ENCODE data around the gene CS.
A peak's percentile ranks its signal among the peaks of the same experiment; 100 is the strongest.
"Not testable (repeated sequence)": the region's sequence is repeated elsewhere in the genome, so short reads cannot be mapped to it uniquely, and the experiment has no call there.

Gene CS

DNA sequence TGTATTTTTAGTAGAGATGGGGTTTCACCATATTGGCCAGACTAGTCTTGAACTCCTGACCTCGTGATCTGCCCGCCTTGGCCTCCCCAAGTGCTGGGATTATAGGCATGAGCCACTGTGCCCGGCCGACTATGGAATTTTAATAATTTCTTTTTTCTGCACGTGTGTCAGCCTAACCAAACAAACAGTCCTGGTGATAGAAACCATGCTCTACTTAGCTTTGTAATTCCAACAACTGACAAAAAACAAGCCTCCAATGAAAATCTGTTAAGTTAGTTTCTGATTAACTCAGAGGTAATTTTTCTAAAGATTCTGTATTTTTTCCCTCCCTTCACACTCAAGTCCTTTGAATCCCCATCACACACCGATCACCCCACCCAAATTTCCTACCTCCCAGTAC is 18.1 kb downstream of the CS start:
- Mint-ChIP-seq H3K36me3 (peaks cover 24% of the 10 kb centered on the region), H3K27me3 (no peaks in the 10 kb centered on the region), H3K4me1 (peaks cover 4% of the 10 kb centered on the region), H3K27ac (peak overlapping the region; percentile 35), H3K9me3 (no peaks in the 10 kb centered on the region), H3K4me3 (no peak overlapping the region)
- no peak for DNase-seq (ENCODE audit: low spot score in 2 of 2)
- no peak for ATAC-seq (ENCODE audit: low read depth)

GRCh38 chr12:56280849-56281248 is 19.3 kb downstream of the CS start:
- H3K4me1 Mint-ChIP-seq: no peaks in the 10 kb centered on the region

DNA sequence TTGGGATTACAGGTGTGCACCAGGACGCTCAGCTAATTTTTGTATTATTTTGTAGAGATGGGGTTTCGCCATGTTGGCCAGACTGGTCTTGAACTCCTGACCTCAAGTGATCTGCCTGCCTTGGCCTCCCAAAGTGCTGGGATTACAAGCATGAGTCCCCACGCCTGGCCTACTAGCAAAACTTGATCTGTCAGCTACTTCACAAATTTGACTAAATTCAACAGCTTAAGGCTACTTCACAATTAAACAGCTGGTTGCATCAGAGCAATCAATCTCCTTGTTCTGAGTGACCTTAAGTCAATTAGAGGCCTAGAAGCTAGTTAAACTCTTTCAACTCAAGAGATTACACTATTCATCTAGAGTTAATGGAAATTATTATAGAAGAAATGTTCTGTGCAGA is 21.2 kb downstream of the CS start:
- no peak overlapping the region for H3K4me3 Mint-ChIP-seq
- no peak overlapping the region for H3K27ac Mint-ChIP-seq
- no peaks in the 10 kb centered on the region for H3K27me3 Mint-ChIP-seq
- H3K4me1 Mint-ChIP-seq: no peaks in the 10 kb centered on the region
- ATAC-seq (ENCODE audit: low read depth) (no peak), DNase-seq (ENCODE audit: low spot score in 2 of 2) (no peak)
- no peaks in the 10 kb centered on the region for H3K9me3 Mint-ChIP-seq
- H3K36me3 Mint-ChIP-seq: peaks cover 27% of the 10 kb centered on the region

More at GRCh38 chr12:56280849-56281248, 19.3 kb downstream of the CS start:
- Mint-ChIP-seq H3K27ac (peak overlapping the region; percentile 61), H3K36me3 (peaks cover 24% of the 10 kb centered on the region), H3K9me3 (no peaks in the 10 kb centered on the region), H3K27me3 (no peaks in the 10 kb centered on the region), H3K4me3 (no peak overlapping the region)
- no peak for DNase-seq (ENCODE audit: low spot score in 2 of 2)
- ATAC-seq (ENCODE audit: low read depth): no peak

GRCh38 chr12:56274299-56274698 is 25.8 kb downstream of the CS start:
- no peaks in the 10 kb centered on the region for H3K4me1 Mint-ChIP-seq
- no peaks in the 10 kb centered on the region for H3K9me3 Mint-ChIP-seq
- DNase-seq (ENCODE audit: low spot score in 2 of 2) (no peak), ATAC-seq (ENCODE audit: low read depth) (no peak)
- H3K36me3 Mint-ChIP-seq: peaks cover 20% of the 10 kb centered on the region
- no peak overlapping the region for H3K4me3 Mint-ChIP-seq
- no peaks in the 10 kb centered on the region for H3K27me3 Mint-ChIP-seq
- peak overlapping the region; percentile 45 for H3K27ac Mint-ChIP-seq

- not testable (repeated sequence) for H3K27ac Mint-ChIP-seq; ATAC-seq (ENCODE audit: low read depth); H3K4me3 Mint-ChIP-seq; DNase-seq (ENCODE audit: low spot score in 2 of 2); H3K27me3 Mint-ChIP-seq; H3K4me1 Mint-ChIP-seq; H3K9me3 Mint-ChIP-seq
- peaks cover 20% of the 10 kb centered on the region for H3K36me3 Mint-ChIP-seq
These were observed 27.7 kb downstream of the CS start for GRCh38 chr12:56272468-56272867.

GRCh38 chr12:56271031-56271430 is 29.1 kb downstream of the CS start:
- Mint-ChIP-seq H3K4me1 (peaks cover 10% of the 10 kb centered on the region), H3K9me3 (no peaks in the 10 kb centered on the region), H3K36me3 (peaks cover 19% of the 10 kb centered on the region), H3K27ac (no peak overlapping the region), H3K27me3 (no peaks in the 10 kb centered on the region), H3K4me3 (no peak overlapping the region)
- DNase-seq (ENCODE audit: low spot score in 2 of 2) (no peak), ATAC-seq (ENCODE audit: low read depth) (no peak)

DNA sequence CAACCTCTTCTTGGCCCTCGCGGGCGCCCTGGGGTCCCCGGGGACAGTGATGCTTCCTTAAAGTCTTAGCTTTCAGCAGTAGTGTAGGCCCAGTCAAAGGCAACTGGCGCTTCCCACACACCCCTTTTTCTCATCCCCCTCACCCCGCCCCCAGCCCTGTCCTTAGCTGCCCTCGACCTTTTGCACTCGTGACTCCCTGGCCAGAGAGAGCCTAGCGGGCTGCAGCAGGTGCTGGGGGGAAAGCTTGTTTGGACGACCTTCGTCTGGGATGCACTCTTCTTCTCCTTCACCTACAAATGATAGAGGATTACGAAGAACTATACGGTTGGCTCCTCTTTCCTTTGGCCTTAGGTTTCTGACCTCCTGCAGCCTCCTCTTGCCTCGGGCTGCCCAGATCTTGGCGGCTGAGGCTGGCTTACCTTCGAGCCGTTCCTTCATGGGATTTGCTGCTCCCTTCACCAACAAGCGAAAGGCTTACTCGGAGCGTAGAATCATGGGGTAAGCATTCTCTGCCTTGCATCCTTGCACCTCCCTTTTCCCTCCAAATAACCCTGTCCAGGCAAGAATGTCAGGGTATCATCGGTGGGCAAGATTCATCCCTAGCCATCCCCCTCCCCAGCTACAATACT is 32.6 kb downstream of the CS start:
- Mint-ChIP-seq H3K4me3 (peak overlapping the region; percentile 86), H3K9me3 (no peaks in the 10 kb centered on the region), H3K36me3 (peaks cover 11% of the 10 kb centered on the region), H3K4me1 (peaks cover 10% of the 10 kb centered on the region), H3K27ac (peak overlapping the region; percentile 92), H3K27me3 (no peaks in the 10 kb centered on the region)
- DNase-seq (ENCODE audit: low spot score in 2 of 2) (no peak), ATAC-seq (ENCODE audit: low read depth) (peak; percentile 7)

GRCh38 chr12:56266693-56267442 is 33.3 kb downstream of the CS start, which contains the start of gene COQ10A:
TSS of gene COQ10A (plus strand) at chr12:56266942. CDS start at chr12:56267119, 177 bp downstream.
- Mint-ChIP-seq H3K4me3 (peak within 1 kb of the TSS; percentile 86), H3K4me1 (peaks cover 10% of the 10 kb centered on the region), H3K27ac (peak within 1 kb of the TSS; percentile 92), H3K36me3 (peaks cover 9% of the 10 kb centered on the region), H3K9me3 (no peaks in the 10 kb centered on the region), H3K27me3 (no peaks in the 10 kb centered on the region)
- peak; percentile 82 to 87 for DNase-seq (ENCODE audit: low spot score in 2 of 2)
- ATAC-seq (ENCODE audit: low read depth): peak; percentile 89

- not testable (repeated sequence) for ATAC-seq (ENCODE audit: low read depth); H3K36me3 Mint-ChIP-seq; H3K9me3 Mint-ChIP-seq; H3K27me3 Mint-ChIP-seq; DNase-seq (ENCODE audit: low spot score in 2 of 2)
- peak overlapping the region; percentile 92 for H3K27ac Mint-ChIP-seq
- peaks cover 10% of the 10 kb centered on the region for H3K4me1 Mint-ChIP-seq
- H3K4me3 Mint-ChIP-seq: peak overlapping the region; percentile 86
These were observed 34.0 kb downstream of the CS start for GRCh38 chr12:56266068-56266692.

GRCh38 chr12:56262955-56263354 is 37.2 kb downstream of the CS start:
- DNase-seq (ENCODE audit: low spot score in 2 of 2); H3K9me3 Mint-ChIP-seq; H3K27me3 Mint-ChIP-seq; H3K4me3 Mint-ChIP-seq; H3K27ac Mint-ChIP-seq; ATAC-seq (ENCODE audit: low read depth); H3K36me3 Mint-ChIP-seq: not testable (repeated sequence)
- peaks cover 15% of the 10 kb centered on the region for H3K4me1 Mint-ChIP-seq

DNA sequence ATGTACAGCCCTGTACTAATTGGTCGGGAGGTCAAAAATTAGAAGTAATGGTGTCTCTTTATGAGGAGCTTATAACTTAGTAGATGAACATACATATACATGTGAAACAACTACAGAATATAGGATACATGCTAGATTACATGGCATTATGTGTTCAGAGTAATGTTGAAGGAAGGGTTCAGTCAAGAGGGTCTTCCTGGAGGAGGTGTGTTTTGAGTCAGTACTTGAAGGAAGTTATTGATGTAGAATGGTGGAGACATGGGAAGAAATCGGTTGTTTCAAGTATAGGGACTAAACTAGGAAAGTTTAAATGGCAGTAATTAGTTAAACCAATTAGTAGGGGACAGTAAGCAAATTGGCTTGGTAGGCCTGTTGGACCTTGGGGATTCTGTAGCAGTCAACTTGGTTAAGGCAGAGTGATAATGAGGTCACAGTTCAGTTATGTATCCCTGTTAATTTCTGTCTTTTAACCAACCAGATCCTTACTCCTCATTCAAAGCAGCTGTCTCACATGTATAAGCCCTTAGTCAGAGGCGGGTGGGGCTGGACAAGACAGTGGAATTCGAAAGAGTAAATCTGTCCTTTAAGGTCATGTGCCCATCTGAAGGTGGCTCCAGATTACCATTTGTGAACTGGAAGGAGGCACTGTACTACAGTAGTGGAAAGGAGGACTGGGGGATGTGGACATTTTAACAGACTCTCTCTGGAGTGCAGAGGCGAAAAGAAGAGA is 38.5 kb downstream of the CS start:
- DNase-seq (ENCODE audit: low spot score in 2 of 2): no peak
- Mint-ChIP-seq H3K4me1 (peaks cover 9% of the 10 kb centered on the region), H3K27ac (no peak overlapping the region), H3K27me3 (no peaks in the 10 kb centered on the region), H3K36me3 (no peaks in the 10 kb centered on the region), H3K9me3 (no peaks in the 10 kb centered on the region), H3K4me3 (no peak overlapping the region)
- no peak for ATAC-seq (ENCODE audit: low read depth)

- H3K27ac Mint-ChIP-seq: no peak overlapping the region
- DNase-seq (ENCODE audit: low spot score in 2 of 2): no peak
These were observed 39.2 kb downstream of the CS start for GRCh38 chr12:56260921-56261320.

GRCh38 chr12:56260380-56260779 is 39.8 kb downstream of the CS start:
- H3K9me3 Mint-ChIP-seq: no peaks in the 10 kb centered on the region
- DNase-seq (ENCODE audit: low spot score in 2 of 2) (no peak), ATAC-seq (ENCODE audit: low read depth) (no peak)
- H3K36me3 Mint-ChIP-seq: peaks cover 3% of the 10 kb centered on the region
- H3K4me1 Mint-ChIP-seq: peaks cover 9% of the 10 kb centered on the region
- no peaks in the 10 kb centered on the region for H3K27me3 Mint-ChIP-seq
- no peak overlapping the region for H3K27ac Mint-ChIP-seq
- H3K4me3 Mint-ChIP-seq: no peak overlapping the region

More at GRCh38 chr12:56260921-56261320, 39.2 kb downstream of the CS start:
- ATAC-seq (ENCODE audit: low read depth): no peak
- Mint-ChIP-seq H3K36me3 (peaks cover 3% of the 10 kb centered on the region), H3K4me3 (no peak overlapping the region), H3K9me3 (no peaks in the 10 kb centered on the region), H3K27me3 (no peaks in the 10 kb centered on the region), H3K4me1 (peaks cover 9% of the 10 kb centered on the region)

DNA sequence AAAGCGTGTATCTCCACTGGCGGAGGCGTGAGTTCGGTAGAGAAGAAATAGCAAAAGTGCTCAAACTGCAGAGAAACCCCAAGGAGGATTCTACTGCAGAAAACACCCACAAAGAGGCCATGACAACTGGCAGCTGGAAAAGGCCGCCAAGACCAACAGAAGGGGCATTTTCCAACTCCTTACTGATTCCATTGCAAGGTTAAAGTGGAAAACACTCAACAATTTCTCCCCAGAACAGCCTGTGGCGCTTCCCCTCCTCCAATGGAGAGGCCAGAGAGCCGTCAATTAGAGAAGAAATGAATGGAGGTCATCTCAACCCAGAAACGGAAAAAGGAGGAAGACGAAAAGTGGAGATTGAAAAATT is 41.3 kb downstream of the CS start:
- Mint-ChIP-seq H3K36me3 (peaks cover 3% of the 10 kb centered on the region), H3K4me3 (peak overlapping the region; percentile 99), H3K27ac (peak overlapping the region; percentile 91), H3K27me3 (no peaks in the 10 kb centered on the region), H3K9me3 (no peaks in the 10 kb centered on the region), H3K4me1 (peaks cover 9% of the 10 kb centered on the region)
- DNase-seq (ENCODE audit: low spot score in 2 of 2): no peak
- ATAC-seq (ENCODE audit: low read depth): no peak
